Activated CD8-positive, alpha-beta memory T cell treated with anti-CD3 and anti-CD28 coated beads for 48 hours (primary cell): ENCODE measurements around the gene NEMP2.

Experiments used
- DNase-seq, 3 experiments: peaks; one replicate each; pipeline ENCODE4 v3.0.0-alpha.2; 2020; ENCODE audit warnings: low read depth in 2 of 3, low spot score in 2 of 3

The NEMP2 gene

GRCh38 chr2:190534310-190535120, at the start of gene NEMP2:
TSS of gene NEMP2 (minus strand) at chr2:190534722. CDS start at chr2:190534655, 67 bp downstream.
- DNase-seq = peak; percentile 67 to 87 (median 75)

- no peak for DNase-seq
These were observed 49.2 kb upstream of the NEMP2 start for GRCh38 chr2:190583507-190584337.

GRCh38 chr2:190582736-190583506, 48.4 kb upstream of the NEMP2 start:
- DNase-seq = no peak

- DNase-seq = no peak
These were observed 47.5 kb upstream of the NEMP2 start for GRCh38 chr2:190582019-190582418.

GRCh38 chr2:190579915-190580846, 45.7 kb upstream of the NEMP2 start:
- no peak for DNase-seq

GRCh38 chr2:190579058-190579410, 44.5 kb upstream of the NEMP2 start:
- DNase-seq = no peak

GRCh38 chr2:190578158-190579057, 43.9 kb upstream of the NEMP2 start:
- DNase-seq = no peak

- no peak for DNase-seq
These were observed 42.1 kb upstream of the NEMP2 start for GRCh38 chr2:190576573-190576972.

GRCh38 chr2:190575263-190575662, 40.7 kb upstream of the NEMP2 start:
- no peak for DNase-seq

GRCh38 chr2:190574169-190574568, 39.6 kb upstream of the NEMP2 start:
- DNase-seq = no peak

- DNase-seq = no peak
These were observed 37.7 kb upstream of the NEMP2 start for GRCh38 chr2:190572246-190572645.

- no peak for DNase-seq
These were observed 37.2 kb upstream of the NEMP2 start for GRCh38 chr2:190571686-190572085.

GRCh38 chr2:190570871-190571270, 36.3 kb upstream of the NEMP2 start:
- no peak for DNase-seq

- no peak for DNase-seq
These were observed 35.7 kb upstream of the NEMP2 start for GRCh38 chr2:190569994-190570755.

- DNase-seq = no peak
These were observed 30.3 kb upstream of the NEMP2 start for GRCh38 chr2:190564838-190565237.

- DNase-seq = no peak
These were observed 29.1 kb upstream of the NEMP2 start for GRCh38 chr2:190563646-190564045.

GRCh38 chr2:190563109-190563508, 28.6 kb upstream of the NEMP2 start:
- no peak for DNase-seq

GRCh38 chr2:190562121-190562520, 27.6 kb upstream of the NEMP2 start:
- DNase-seq = no peak

- DNase-seq = no peak
These were observed 26.6 kb upstream of the NEMP2 start for GRCh38 chr2:190561094-190561493.
